RWPE2 (cell line): ENCODE measurements around the gene UST.

Experiments used
- ATAC-seq: fragments of 200-7000 bp; cut with Tn5 transposase; 3 replicates; pipeline ENCODE4 v1.9.1; 2021; ENCODE audit warnings: low read depth
- DNase-seq: peaks from one replicate; pipeline ENCODE4 v3.0.0-alpha.2; 2020; ENCODE audit warnings: low spot score
- H3K27ac ChIP-seq: fragments of 450-650 bp; 2 replicates; pipeline ENCODE4 v1.5.1; 2017; ENCODE audit warnings: mild to moderate bottlenecking; ENCODE audit not compliant: poor library complexity, severe bottlenecking
- H3K27me3 ChIP-seq: fragments of 250-450 bp; sonication (Bioruptor Pico); 2 replicates; pipeline ENCODE4 v1.5.1; 2021; ENCODE audit warnings: mild to moderate bottlenecking, moderate library complexity; ENCODE audit not compliant: insufficient read depth, poor library complexity, severe bottlenecking
- H3K36me3 ChIP-seq: fragments of 250-450 bp; sonication (Bioruptor Pico); 2 replicates; pipeline ENCODE4 v1.5.1; 2020; ENCODE audit warnings: low read depth, mild to moderate bottlenecking, moderate library complexity
- H3K4me1 ChIP-seq: fragments of 250-450 bp; sonication (Bioruptor Pico); 2 replicates; pipeline ENCODE4 v1.5.1; 2021; ENCODE audit warnings: mild to moderate bottlenecking, moderate library complexity; ENCODE audit not compliant: insufficient read depth, poor library complexity, severe bottlenecking
- H3K4me3 ChIP-seq: fragments of 250-450 bp; sonication (Bioruptor Pico); 2 replicates; pipeline ENCODE4 v1.5.1; 2021; ENCODE audit warnings: mild to moderate bottlenecking, moderate library complexity; ENCODE audit not compliant: severe bottlenecking
- H3K9me3 ChIP-seq: fragments of 250-450 bp; sonication (Bioruptor Pico); 2 replicates; pipeline ENCODE4 v1.5.1; 2021; ENCODE audit warnings: mild to moderate bottlenecking, moderate library complexity; ENCODE audit not compliant: severe bottlenecking
- CTCF ChIP-seq: fragments of 450-650 bp; IDR thresholded peaks from one replicate; pipeline ENCODE4 v1.5.1; 2017; ENCODE audit warnings: mild to moderate bottlenecking, moderate library complexity; ENCODE audit not compliant: poor library complexity, severe bottlenecking

UST gene

GRCh38 chr6:148893073-148893472, 146.2 kb downstream of the UST start:
- no peak for TF ChIP-seq CTCF
- Histone ChIP-seq H3K9me3 (no peaks in the 10 kb centered on the region), H3K27me3 (no peaks in the 10 kb centered on the region), H3K27ac (no peak overlapping the region), H3K4me3 (no peak overlapping the region), H3K36me3 (no peaks in the 10 kb centered on the region), H3K4me1 (peaks cover 9% of the 10 kb centered on the region)
- DNase-seq (no peak), ATAC-seq (no peak)

GRCh38 chr6:148893481-148893880, 146.7 kb downstream of the UST start:
- Histone ChIP-seq H3K9me3 (no peaks in the 10 kb centered on the region), H3K4me3 (no peak overlapping the region)
- no peak for ATAC-seq

GRCh38 chr6:148898376-148899014, 151.7 kb downstream of the UST start:
- no peak overlapping the region for H3K27ac ChIP-seq
- H3K36me3 ChIP-seq, result no peaks in the 10 kb centered on the region
- no peak overlapping the region for H3K4me3 ChIP-seq
- ATAC-seq (no peak), DNase-seq (no peak)
- H3K9me3 ChIP-seq, result no peaks in the 10 kb centered on the region
- H3K4me1 ChIP-seq, result no peaks in the 10 kb centered on the region
- no peaks in the 10 kb centered on the region for H3K27me3 ChIP-seq
- TF ChIP-seq CTCF, result no peak

More at GRCh38 chr6:148893481-148893880, 146.7 kb downstream of the UST start:
- H3K4me1 ChIP-seq, result peaks cover 9% of the 10 kb centered on the region
- H3K27me3 ChIP-seq, result no peaks in the 10 kb centered on the region
- no peak for DNase-seq
- TF ChIP-seq CTCF, result no peak
- no peaks in the 10 kb centered on the region for H3K36me3 ChIP-seq
- no peak overlapping the region for H3K27ac ChIP-seq

- Histone ChIP-seq H3K27ac (no peak overlapping the region), H3K9me3 (no peaks in the 10 kb centered on the region), H3K27me3 (no peaks in the 10 kb centered on the region), H3K4me3 (no peak overlapping the region), H3K4me1 (no peaks in the 10 kb centered on the region), H3K36me3 (no peaks in the 10 kb centered on the region)
- TF ChIP-seq CTCF, result no peak
- DNase-seq (no peak), ATAC-seq (no peak)
These were observed 158.4 kb downstream of the UST start for GRCh38 chr6:148904896-148905870.
